GM12872 (cell line): Measurements from ENCODE around the gene RAD18.

Experiments
- CTCF ChIP-seq: IDR thresholded peaks from 3 replicates; pipeline ENCODE4 v1.5.1; 2011; ENCODE audit warnings: low read depth, mild to moderate bottlenecking, low read length, moderate library complexity; ENCODE audit not compliant: insufficient read depth

The RAD18 gene

GRCh38 chr3:8990266-8991215, 27.3 kb upstream of the RAD18 start:
- TF ChIP-seq CTCF: no peak

DNA sequence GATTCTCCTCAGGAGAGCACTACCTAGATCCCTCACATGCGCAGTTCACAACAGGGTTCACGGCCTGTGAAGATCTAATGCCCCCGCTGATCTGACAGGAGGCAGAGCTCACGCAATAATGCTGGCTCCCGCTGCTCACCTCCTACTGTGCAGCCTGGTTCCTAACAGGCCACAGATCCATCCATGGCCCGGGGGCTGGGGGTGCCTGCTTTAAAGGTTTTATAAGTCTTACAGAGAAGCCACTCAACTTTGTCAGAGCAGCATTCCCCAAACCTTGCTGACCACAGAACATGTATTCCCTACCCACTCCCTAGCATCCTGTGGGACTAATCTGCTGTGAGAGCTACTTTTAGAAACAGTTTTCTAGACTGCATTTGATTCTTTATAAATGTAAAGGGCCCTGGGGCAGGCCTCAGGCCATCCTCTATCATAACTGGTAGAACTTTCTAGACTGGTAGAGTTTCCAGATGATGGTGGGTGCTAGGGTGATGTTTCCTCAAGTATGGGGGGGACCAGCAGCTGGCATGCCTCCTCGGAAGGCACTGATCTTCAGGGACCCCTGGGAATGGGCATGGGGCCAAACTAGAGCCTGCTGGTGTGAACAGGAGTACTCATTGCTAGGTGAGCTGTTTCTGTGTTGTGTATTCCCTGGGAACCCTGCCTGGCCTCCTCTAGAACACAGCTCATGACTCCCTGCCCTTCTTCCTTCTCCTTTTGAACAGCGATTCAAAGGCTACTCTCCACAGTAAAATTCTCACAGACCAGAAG, 25.7 kb upstream of the RAD18 start:
- no peak for TF ChIP-seq CTCF

DNA sequence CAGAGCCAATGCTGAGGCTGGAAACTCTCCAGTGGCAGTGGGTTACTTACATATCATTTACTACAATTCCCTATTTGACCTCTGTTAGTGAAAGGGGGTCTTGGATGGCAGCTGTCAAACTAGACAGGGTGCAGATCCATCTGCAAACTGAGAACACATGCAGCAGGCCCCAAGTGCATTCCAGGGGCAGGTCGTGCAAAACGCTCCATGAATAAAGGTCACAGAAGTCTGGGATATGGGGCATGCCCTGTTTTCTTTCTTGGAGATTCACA, 25.0 kb upstream of the RAD18 start:
- no peak for TF ChIP-seq CTCF

DNA sequence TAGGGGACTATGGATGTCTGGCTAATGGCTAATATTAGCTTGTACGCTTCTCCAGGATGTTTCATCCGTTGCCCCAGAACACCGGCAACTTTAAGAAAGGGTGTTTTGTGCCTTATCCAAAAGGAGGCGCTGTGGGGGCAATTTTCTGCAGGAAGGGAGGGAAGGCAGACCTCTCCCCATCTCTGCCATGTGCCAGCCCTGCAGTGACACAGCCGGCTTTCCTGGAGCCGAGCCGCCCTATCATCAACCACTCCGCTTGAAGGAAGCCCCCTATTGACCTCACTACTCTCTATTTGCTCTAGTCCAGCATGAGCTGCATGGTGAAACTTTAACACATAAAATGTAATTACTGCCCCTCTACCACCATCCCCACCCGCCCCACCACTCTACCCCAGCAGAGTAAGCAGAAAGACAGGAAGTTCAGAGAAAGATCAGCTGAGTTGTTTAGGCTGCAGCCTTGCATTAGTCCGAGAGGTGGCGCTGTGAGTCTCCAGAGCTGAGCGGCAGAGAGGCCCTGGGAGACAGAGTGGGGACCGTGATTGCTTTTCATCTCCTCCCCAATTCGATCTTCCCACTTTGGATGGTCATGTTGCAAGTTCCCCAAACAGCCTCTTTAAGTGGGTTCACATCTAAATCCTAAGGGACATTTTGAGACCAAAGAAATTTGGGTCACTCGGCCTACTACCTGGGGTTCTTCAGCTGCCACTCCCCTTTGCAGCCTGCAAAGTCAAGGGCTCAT, 24.5 kb upstream of the RAD18 start:
- peak; percentile 86 for TF ChIP-seq CTCF

- no peak for TF ChIP-seq CTCF
Measured at GRCh38 chr3:8987226-8987625, 24.0 kb upstream of the RAD18 start.

DNA sequence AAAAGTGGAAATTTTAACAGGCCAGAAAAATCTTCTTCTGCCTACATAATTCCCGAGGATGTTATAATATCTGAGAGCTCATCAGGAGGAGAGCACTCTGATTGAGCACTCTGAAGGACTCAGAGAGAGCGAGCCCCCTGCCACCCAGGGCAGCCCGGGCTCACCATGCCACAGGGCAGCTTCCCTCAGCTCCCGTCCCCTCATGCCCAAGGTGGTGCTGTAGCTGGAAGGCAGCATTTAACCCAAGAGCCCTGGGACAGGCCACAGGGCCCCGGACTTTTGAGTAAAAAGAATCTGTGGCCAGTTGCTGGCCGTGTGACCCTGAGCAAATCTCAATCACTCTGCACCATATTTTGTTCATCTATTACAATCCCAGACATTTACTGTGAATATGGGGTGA, 23.5 kb upstream of the RAD18 start:
- no peak for TF ChIP-seq CTCF

DNA sequence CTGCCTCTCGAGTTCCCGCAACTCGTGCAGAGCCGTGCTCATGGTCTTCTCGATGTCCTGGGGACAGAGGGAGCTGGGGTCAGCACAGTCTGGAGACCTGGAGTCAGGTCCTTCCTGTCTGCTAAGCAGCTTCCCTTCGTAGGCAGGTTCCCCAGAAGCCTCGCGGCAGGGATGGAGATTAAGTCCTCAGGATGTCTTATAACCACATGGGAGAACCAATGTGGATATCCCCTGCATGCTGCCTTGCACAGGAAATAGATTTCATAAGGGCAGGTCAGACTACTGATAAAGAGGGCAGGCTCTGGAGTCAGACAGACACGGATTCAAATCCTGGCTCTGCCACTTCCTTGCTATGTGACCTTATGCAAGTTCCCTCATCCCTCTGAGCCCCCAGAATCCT, 22.6 kb upstream of the RAD18 start:
- no peak for TF ChIP-seq CTCF
